Esophagus squamous epithelium (tissue), 5 donors: ENCODE results near the gene INTS7. TPM values are rescaled to one million over a fixed set of nuclear protein-coding genes. Genes with fewer than 3 reads are reported as not detected.

Experiments used
- DNase-seq: peaks from one replicate; lab custom pipeline; 2025; lab: John Stamatoyannopoulos, UW
- H3K27ac ChIP-seq, 4 donors: fragments of 200-600 bp; sonication (generic); one replicate each; pipeline ENCODE4 v1.5.1; 2016 to 2019; ENCODE audit warnings: mild to moderate bottlenecking in 1 of 4
- H3K27me3 ChIP-seq, 4 donors: fragments of 200-600 bp; sonication (generic); 1 replicate in 3 of 4; 2 replicates in 1 of 4; pipeline versions ENCODE4 v1.5.1 to v1.6.0; 2017 to 2021; ENCODE audit warnings: antibody characterized with exemption in 1 of 4
- H3K36me3 ChIP-seq, 3 donors: fragments of 200-600 bp; sonication (generic); one replicate each; pipeline ENCODE4 v1.5.1; 2016 to 2019
- H3K4me1 ChIP-seq, 3 donors: fragments of 200-600 bp; sonication (generic); one replicate each; pipeline ENCODE4 v1.5.1; 2017 to 2019
- H3K4me3 ChIP-seq, 4 donors: fragments of 200-600 bp; sonication (generic); 1 replicate in 3 of 4; 2 replicates in 1 of 4; pipeline ENCODE4 v1.5.1; 2016 to 2019; ENCODE audit warnings: mild to moderate bottlenecking in 2 of 4, moderate library complexity in 1 of 4
- H3K9me3 ChIP-seq, 3 donors: fragments of 200-600 bp; sonication (generic); one replicate each; pipeline ENCODE4 v1.5.1; 2016 to 2019
- CTCF ChIP-seq, 6 experiments: fragments of 450-650 bp in 4 of 6; fragments of 200-600 bp in 2 of 6; sonication (generic) in 2 of 6; IDR thresholded peaks; one replicate each; pipeline ENCODE4 v1.5.1; 2016 to 2019; ENCODE audit warnings: antibody characterized with exemption in 6 of 6, mild to moderate bottlenecking in 4 of 6, moderate library complexity in 4 of 6
- POLR2A ChIP-seq, 4 donors: fragments of 450-650 bp; IDR thresholded peaks; one replicate each; pipeline ENCODE4 v1.6.1; 2017; ENCODE audit warnings: antibody characterized with exemption in 4 of 4, mild to moderate bottlenecking in 4 of 4, moderate library complexity in 3 of 4
- WGBS, 2 donors: methylation state at CpG; one replicate each; pipeline ENCODE4 v1.1.5; 2018; 5-methylcytosine and 5-hydroxymethylcytosine counted together
- intact Hi-C: fragments of 100-400 bp; cut with DNase I; formaldehyde crosslinking; loops from one replicate; pipeline ENCODE4 v1.15.0; 2022
- total RNA-seq, 4 donors: library from RNA; depleted of rRNA; stranded (reverse); fragments of >200 nt; gene quantifications; one replicate each; pipeline ENCODE4 v1.1.0, GENCODE V29; 2016
- donor health status: DM: yes; HTN: yes; CAD: no.

Gene INTS7
- total RNA-seq, 4 donors from 2014 or later = 13.8 to 20.7 (median 14.4) TPM

GRCh38 chr1:211908951-211909350 lies 126.4 kb downstream of the INTS7 start:
- H3K4me1 ChIP-seq = peaks cover 0 to 14% (median 4%) of the 10 kb centered on the region in 3 donors
- no peak overlapping the region for H3K4me3 ChIP-seq
- 78 to 93% methylated on average over 2 of the region's 2 CpGs for WGBS, 2 donors
- DNase-seq = no peak
- no peak overlapping the region for H3K27ac ChIP-seq
- no peaks in the 10 kb centered on the region for H3K36me3 ChIP-seq
- no peak for TF ChIP-seq POLR2A (IDR thresholded peaks at IDR 0.05)
- TF ChIP-seq CTCF (IDR thresholded peaks at IDR 0.05) = no peak
- intact Hi-C loops = no loop called here
- no peaks in the 10 kb centered on the region for H3K27me3 ChIP-seq
- no peaks in the 10 kb centered on the region for H3K9me3 ChIP-seq

- no peak for TF ChIP-seq CTCF (IDR thresholded peaks at IDR 0.05)
- TF ChIP-seq POLR2A (IDR thresholded peaks at IDR 0.05) = no peak
- peaks cover 0 to 14% (median 4%) of the 10 kb centered on the region in 3 donors for H3K4me1 ChIP-seq
- no peak overlapping the region for H3K27ac ChIP-seq
- no peaks in the 10 kb centered on the region for H3K9me3 ChIP-seq
- no peak overlapping the region for H3K4me3 ChIP-seq
- WGBS, 2 donors = 65 to 66% methylated on average over 2 of the region's 2 CpGs
- no peak for DNase-seq
- H3K36me3 ChIP-seq = no peaks in the 10 kb centered on the region
- intact Hi-C loops = no loop called here
- no peaks in the 10 kb centered on the region for H3K27me3 ChIP-seq
Measured at GRCh38 chr1:211908453-211908852, 126.9 kb downstream of the INTS7 start.

GRCh38 chr1:211903490-211904245 lies 131.7 kb downstream of the INTS7 start:
- TF ChIP-seq CTCF (IDR thresholded peaks at IDR 0.05) = no peak
- no peak for TF ChIP-seq POLR2A (IDR thresholded peaks at IDR 0.05)
- H3K9me3 ChIP-seq = no peaks in the 10 kb centered on the region
- H3K27ac ChIP-seq = no peak overlapping the region
- intact Hi-C loops = no loop called here
- H3K36me3 ChIP-seq = no peaks in the 10 kb centered on the region
- H3K27me3 ChIP-seq = no peaks in the 10 kb centered on the region
- no peak for DNase-seq
- H3K4me3 ChIP-seq = no peak overlapping the region
- WGBS, 2 donors = 63 to 67% methylated on average over 2 of the region's 2 CpGs
- H3K4me1 ChIP-seq = peaks cover 0 to 22% (median 0%) of the 10 kb centered on the region in 3 donors

GRCh38 chr1:211902624-211903291 lies 132.6 kb downstream of the INTS7 start:
- H3K4me1 ChIP-seq = peaks cover 0 to 22% (median 0%) of the 10 kb centered on the region in 3 donors
- TF ChIP-seq POLR2A (IDR thresholded peaks at IDR 0.05) (no peak), CTCF (IDR thresholded peaks at IDR 0.05) (no peak)
- no peak for DNase-seq
- H3K27me3 ChIP-seq = no peaks in the 10 kb centered on the region
- no peaks in the 10 kb centered on the region for H3K9me3 ChIP-seq
- no peaks in the 10 kb centered on the region for H3K36me3 ChIP-seq
- WGBS, 2 donors = 60 to 71% methylated on average over 1 to 4 of the region's 4 CpGs
- intact Hi-C loops = no loop called here
- H3K27ac ChIP-seq = no peak overlapping the region
- H3K4me3 ChIP-seq = no peak overlapping the region

GRCh38 chr1:211901945-211902344 lies 133.4 kb downstream of the INTS7 start:
- H3K36me3 ChIP-seq = no peaks in the 10 kb centered on the region
- no peak for DNase-seq
- H3K27me3 ChIP-seq = no peaks in the 10 kb centered on the region
- H3K27ac ChIP-seq = no peak overlapping the region
- no peaks in the 10 kb centered on the region for H3K9me3 ChIP-seq
- 100% methylated on average over 2 of the region's 2 CpGs for WGBS, 2 donors
- peaks cover 0 to 22% (median 0%) of the 10 kb centered on the region in 3 donors for H3K4me1 ChIP-seq
- no peak overlapping the region for H3K4me3 ChIP-seq
- intact Hi-C loops = no loop called here
- TF ChIP-seq POLR2A (IDR thresholded peaks at IDR 0.05) (no peak), CTCF (IDR thresholded peaks at IDR 0.05) (no peak)
